Gastroesophageal sphincter (tissue), 3 donors: ENCODE data around the gene CFAP73.

Experiments used
- POLR2A ChIP-seq, 2 donors: fragments of 450-650 bp; IDR thresholded peaks; one replicate each; pipeline ENCODE4 v1.6.1; 2017; ENCODE audit warnings: antibody characterized with exemption in 2 of 2, mild to moderate bottlenecking in 2 of 2, moderate library complexity in 1 of 2
- TF ChIP-seq, protein P1 (sequence below), 4 experiments: fragments of 200-600 bp in 2 of 4; fragments of 450-650 bp in 2 of 4; sonication (generic) in 1 of 4; IDR thresholded peaks; one replicate each; pipeline ENCODE4 v1.5.1; 2017 to 2019; ENCODE audit warnings: antibody characterized with exemption in 4 of 4, mild to moderate bottlenecking in 2 of 4, moderate library complexity in 2 of 4

DNA sequence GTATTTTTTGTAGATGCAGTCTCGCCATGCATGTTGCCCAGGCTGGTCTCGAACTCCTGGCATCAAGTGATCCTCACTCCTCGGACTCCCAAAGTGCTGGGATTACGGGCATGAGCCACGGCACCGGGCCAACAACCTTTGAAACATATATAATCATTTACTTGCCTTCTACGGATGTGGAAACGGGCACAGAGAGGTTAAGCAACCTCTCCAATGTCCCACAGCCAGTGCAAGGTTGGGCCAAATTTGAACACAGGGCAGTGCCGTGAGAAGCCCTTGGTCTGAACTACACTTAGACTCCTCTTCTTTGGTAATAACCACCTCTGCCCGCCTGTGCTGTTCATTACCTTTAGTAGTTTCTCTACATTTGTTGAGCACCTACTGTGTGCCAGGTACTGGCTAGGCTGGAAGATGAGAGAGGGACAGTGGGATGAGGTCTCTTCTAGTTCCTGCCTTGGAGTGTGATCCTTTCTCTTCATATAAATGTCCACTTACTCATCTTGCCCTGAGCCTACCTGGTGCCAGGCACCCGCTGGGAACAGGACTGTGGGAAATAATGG is 33.6 kb downstream of the CFAP73 start:
- TF ChIP-seq POLR2A (IDR thresholded peaks at IDR 0.05) = no peak
- TF ChIP-seq, protein P1, sequence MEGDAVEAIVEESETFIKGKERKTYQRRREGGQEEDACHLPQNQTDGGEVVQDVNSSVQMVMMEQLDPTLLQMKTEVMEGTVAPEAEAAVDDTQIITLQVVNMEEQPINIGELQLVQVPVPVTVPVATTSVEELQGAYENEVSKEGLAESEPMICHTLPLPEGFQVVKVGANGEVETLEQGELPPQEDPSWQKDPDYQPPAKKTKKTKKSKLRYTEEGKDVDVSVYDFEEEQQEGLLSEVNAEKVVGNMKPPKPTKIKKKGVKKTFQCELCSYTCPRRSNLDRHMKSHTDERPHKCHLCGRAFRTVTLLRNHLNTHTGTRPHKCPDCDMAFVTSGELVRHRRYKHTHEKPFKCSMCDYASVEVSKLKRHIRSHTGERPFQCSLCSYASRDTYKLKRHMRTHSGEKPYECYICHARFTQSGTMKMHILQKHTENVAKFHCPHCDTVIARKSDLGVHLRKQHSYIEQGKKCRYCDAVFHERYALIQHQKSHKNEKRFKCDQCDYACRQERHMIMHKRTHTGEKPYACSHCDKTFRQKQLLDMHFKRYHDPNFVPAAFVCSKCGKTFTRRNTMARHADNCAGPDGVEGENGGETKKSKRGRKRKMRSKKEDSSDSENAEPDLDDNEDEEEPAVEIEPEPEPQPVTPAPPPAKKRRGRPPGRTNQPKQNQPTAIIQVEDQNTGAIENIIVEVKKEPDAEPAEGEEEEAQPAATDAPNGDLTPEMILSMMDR (IDR thresholded peaks at IDR 0.05) = no peak
